PFSK-1 (cell line): ENCODE results near the gene AKIP1.

Experiments
- FOXP2 ChIP-seq: optimal IDR thresholded peaks from 2 replicates; pipeline ENCODE3; 2011; ENCODE audit warnings: borderline replicate concordance, control low read depth, inconsistent platforms; ENCODE audit not compliant: insufficient read depth; ENCODE audit errors: extremely low read length, extremely low read depth
- POLR2AphosphoS5 ChIP-seq: IDR thresholded peaks from 2 replicates; pipeline ENCODE4 v1.6.1; 2012; ENCODE audit warnings: low read depth, mild to moderate bottlenecking, control low read depth, low read length, moderate library complexity
- SIN3A ChIP-seq: IDR thresholded peaks from 2 replicates; pipeline ENCODE4 v1.6.1; 2012; ENCODE audit warnings: mild to moderate bottlenecking, low read length, moderate library complexity, borderline replicate concordance; ENCODE audit not compliant: insufficient read depth
- TAF1 ChIP-seq: IDR thresholded peaks from 2 replicates; pipeline ENCODE4 v1.6.1; 2012; ENCODE audit warnings: low read length, control low read depth, borderline replicate concordance; ENCODE audit not compliant: insufficient read depth
- TF ChIP-seq, protein P1 (sequence below), 2 experiments: IDR thresholded peaks; 2 replicates each; pipeline versions ENCODE4 v1.6.1 to v1.8.0; 2011 to 2012; ENCODE audit warnings: low read depth in 2 of 2, low read length in 2 of 2, control low read depth in 1 of 2, inconsistent platforms in 1 of 2, mild to moderate bottlenecking in 1 of 2, moderate library complexity in 1 of 2; ENCODE audit not compliant: insufficient read depth in 1 of 2

AKIP1 gene

DNA sequence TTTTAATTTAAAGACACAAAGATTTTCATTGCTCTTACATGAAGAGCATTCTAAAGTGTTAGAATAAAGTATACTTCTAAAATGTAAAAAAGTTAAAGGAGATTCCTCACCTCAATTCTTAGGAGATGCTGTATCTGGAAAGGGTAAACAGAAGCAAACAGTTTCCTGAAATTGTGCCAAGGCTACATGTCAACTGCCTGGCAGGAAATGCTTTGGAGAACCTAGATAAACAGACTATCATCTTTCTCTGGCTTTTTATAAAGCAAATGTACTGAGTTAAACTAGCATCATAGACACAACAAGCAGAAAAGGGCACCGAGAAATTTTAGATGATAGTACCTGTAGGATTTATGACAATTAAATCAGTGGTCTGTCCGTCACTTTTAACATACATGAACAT lies 24.7 kb upstream of the AKIP1 start:
- TF ChIP-seq TAF1 (no peak), FOXP2 (no peak), POLR2AphosphoS5 (no peak), SIN3A (no peak)
- TF ChIP-seq, protein P1, sequence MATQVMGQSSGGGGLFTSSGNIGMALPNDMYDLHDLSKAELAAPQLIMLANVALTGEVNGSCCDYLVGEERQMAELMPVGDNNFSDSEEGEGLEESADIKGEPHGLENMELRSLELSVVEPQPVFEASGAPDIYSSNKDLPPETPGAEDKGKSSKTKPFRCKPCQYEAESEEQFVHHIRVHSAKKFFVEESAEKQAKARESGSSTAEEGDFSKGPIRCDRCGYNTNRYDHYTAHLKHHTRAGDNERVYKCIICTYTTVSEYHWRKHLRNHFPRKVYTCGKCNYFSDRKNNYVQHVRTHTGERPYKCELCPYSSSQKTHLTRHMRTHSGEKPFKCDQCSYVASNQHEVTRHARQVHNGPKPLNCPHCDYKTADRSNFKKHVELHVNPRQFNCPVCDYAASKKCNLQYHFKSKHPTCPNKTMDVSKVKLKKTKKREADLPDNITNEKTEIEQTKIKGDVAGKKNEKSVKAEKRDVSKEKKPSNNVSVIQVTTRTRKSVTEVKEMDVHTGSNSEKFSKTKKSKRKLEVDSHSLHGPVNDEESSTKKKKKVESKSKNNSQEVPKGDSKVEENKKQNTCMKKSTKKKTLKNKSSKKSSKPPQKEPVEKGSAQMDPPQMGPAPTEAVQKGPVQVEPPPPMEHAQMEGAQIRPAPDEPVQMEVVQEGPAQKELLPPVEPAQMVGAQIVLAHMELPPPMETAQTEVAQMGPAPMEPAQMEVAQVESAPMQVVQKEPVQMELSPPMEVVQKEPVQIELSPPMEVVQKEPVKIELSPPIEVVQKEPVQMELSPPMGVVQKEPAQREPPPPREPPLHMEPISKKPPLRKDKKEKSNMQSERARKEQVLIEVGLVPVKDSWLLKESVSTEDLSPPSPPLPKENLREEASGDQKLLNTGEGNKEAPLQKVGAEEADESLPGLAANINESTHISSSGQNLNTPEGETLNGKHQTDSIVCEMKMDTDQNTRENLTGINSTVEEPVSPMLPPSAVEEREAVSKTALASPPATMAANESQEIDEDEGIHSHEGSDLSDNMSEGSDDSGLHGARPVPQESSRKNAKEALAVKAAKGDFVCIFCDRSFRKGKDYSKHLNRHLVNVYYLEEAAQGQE (IDR thresholded peaks at IDR 0.05; ENCODE audit: insufficient read depth in 1 of 2, low read depth in 2 of 2, low read length in 2 of 2): no peak

DNA sequence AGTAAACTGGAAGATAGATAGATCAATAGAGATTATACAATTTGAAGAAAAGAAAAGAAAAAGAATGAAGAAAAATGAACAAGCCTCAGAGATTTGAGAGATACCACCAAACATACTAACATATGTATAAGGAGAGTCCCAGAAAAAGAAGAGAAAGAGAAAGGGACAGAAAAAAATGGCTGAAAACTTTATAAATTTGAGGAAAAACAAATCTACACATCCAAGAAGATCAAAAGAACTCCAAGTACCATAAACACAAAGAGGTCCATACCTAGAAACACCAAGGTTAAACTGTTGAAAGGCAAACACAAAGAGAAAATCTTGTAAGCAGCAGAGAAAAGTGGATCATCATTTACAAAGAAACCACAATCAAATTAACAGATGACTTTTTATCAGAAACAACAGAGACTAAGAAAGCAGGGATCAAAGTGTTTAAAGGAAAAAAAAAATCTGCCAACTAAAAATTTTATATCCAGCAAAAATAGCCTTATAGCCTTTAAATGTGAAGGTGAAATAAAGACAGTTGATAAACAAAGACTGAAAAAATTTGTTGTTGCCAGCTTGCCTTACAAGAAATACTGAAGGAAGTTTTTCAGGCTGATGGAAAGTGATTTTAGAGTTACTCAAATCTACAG lies 11.8 kb upstream of the AKIP1 start:
- no peak for TF ChIP-seq SIN3A
- TF ChIP-seq TAF1: no peak
- no peak for TF ChIP-seq POLR2AphosphoS5
- TF ChIP-seq FOXP2: no peak
- TF ChIP-seq, protein P1 (IDR thresholded peaks at IDR 0.05; ENCODE audit: insufficient read depth in 1 of 2, low read depth in 2 of 2, low read length in 2 of 2): no peak

DNA sequence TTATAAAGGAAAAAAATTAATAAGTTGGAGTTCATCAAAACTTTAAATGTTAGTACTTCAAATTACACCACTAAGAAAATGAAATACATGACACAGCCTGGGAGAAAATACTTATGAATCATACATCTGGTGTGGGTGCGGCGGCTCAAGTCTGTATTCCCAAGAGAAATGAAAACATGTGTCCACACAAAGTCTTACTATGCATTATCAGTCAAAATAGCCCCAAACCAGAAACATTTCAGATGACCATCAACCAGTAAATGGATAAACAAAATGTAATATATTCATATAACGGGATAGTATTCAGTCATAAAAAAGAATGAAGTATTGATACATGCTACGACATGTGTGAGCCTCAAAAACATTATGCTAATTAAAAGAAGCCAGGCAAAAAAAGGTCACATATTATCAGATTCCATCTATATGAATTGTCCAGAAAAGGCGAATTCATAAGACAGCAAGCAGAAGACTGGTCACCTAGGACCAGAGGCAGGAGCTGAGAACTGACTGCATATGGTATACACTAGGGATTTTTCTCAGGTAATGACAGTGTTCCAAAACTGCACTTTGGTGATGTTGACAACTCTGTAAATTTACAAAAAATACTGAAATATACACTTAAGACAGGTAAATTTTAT lies 5.3 kb upstream of the AKIP1 start:
- TF ChIP-seq SIN3A: no peak
- TF ChIP-seq, protein P1 (IDR thresholded peaks at IDR 0.05; ENCODE audit: insufficient read depth in 1 of 2, low read depth in 2 of 2, low read length in 2 of 2): no peak
- TF ChIP-seq FOXP2: no peak
- no peak for TF ChIP-seq POLR2AphosphoS5
- no peak for TF ChIP-seq TAF1

DNA sequence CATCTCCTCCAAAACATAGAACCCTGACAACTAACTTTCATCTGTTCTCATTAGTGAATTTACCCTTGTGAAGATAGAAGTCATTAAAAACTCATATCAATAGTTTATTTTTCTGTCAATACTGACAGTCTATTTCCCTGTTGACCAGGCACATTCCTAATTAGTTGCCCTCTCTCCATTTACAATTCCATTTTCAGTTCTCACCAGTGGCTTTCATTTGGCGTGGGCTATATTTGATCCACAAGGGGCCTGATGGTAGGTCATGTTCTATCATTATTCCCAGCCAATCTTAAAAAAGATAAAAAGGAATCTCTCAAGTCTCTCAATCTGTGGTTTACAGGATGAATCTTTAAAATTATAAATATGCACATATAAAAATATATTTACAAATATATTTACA lies 3.9 kb upstream of the AKIP1 start:
- TF ChIP-seq SIN3A (no peak), TAF1 (no peak), POLR2AphosphoS5 (no peak), FOXP2 (no peak)
- TF ChIP-seq, protein P1 (IDR thresholded peaks at IDR 0.05; ENCODE audit: insufficient read depth in 1 of 2, low read depth in 2 of 2, low read length in 2 of 2): no peak

DNA sequence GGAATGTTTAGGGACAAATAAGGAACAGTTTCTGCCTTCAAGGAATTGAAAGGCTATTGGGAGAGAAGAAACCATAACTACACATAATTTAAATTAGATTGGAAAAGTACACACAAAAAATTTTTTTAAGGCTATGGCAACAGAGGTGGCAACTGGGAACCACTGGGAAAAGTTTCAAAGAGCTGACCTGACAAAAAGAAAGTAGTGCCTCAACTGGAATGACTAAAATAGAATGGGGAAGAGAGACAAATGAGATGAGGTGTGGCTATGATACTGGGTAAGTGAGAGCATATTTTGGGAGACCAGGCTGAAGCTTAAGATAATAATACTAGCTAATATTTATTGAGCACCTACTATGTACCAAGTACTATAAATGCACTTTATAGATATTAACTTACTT lies 2.9 kb upstream of the AKIP1 start:
- TF ChIP-seq TAF1 (no peak), FOXP2 (no peak), POLR2AphosphoS5 (no peak), SIN3A (no peak)
- TF ChIP-seq, protein P1 (IDR thresholded peaks at IDR 0.05; ENCODE audit: insufficient read depth in 1 of 2, low read depth in 2 of 2, low read length in 2 of 2): no peak
